SK-N-SH (cell line): ENCODE results near the gene ATP6V1G3.

Experiments
- EP300 ChIP-seq, 2 experiments: IDR thresholded peaks; 2 replicates each; pipeline versions ENCODE4 v1.4.0 to v1.6.1; 2012; ENCODE audit warnings: borderline replicate concordance in 1 of 2, low read depth in 1 of 2, low read length in 1 of 2
- EZH2phosphoT487 ChIP-seq: fragments of 200-600 bp; sonication (generic); IDR thresholded peaks from 2 replicates; pipeline ENCODE4 v1.6.1; 2017; ENCODE audit warnings: low read depth, mixed run types, mild to moderate bottlenecking, antibody characterized with exemption, moderate library complexity, borderline replicate concordance
- GATA2 ChIP-seq: sonication (generic); formaldehyde crosslinking; IDR thresholded peaks from 2 replicates; pipeline ENCODE4 v1.5.0; 2020; ENCODE audit warnings: mild to moderate bottlenecking, missing genetic modification reagents
- JUND ChIP-seq: IDR thresholded peaks from 2 replicates; pipeline ENCODE4 v1.4.0; 2012
- NFIC ChIP-seq: IDR thresholded peaks from 2 replicates; pipeline ENCODE4 v1.4.0; 2012; ENCODE audit warnings: borderline replicate concordance
- POLR2AphosphoS5 ChIP-seq: IDR thresholded peaks from 2 replicates; pipeline ENCODE4 v1.6.1; 2012; ENCODE audit warnings: low read depth, low read length
- RAD21 ChIP-seq: IDR thresholded peaks from 2 replicates; pipeline ENCODE4 v1.6.1; 2012; ENCODE audit warnings: mild to moderate bottlenecking, low read length
- RCOR1 ChIP-seq: fragments of 150-350 bp; IDR thresholded peaks from 2 replicates; pipeline ENCODE4 v1.6.1; 2017; ENCODE audit warnings: antibody characterized with exemption, low read length
- TEAD4 ChIP-seq: IDR thresholded peaks from 2 replicates; pipeline ENCODE4 v1.4.0; 2012; ENCODE audit warnings: mild to moderate bottlenecking, borderline replicate concordance; ENCODE audit not compliant: insufficient read depth
- YY1 ChIP-seq: IDR thresholded peaks from 2 replicates; pipeline ENCODE4 v1.4.0; 2012; ENCODE audit warnings: low read depth, mild to moderate bottlenecking
- TF ChIP-seq, protein P1 (sequence below): fragments of 200-600 bp; sonication (generic); IDR thresholded peaks from 2 replicates; pipeline ENCODE4 v1.6.1; 2017; ENCODE audit warnings: antibody characterized with exemption, mild to moderate bottlenecking, moderate library complexity
- TF ChIP-seq, protein P2 (sequence below): IDR thresholded peaks from 2 replicates; pipeline ENCODE4 v1.4.0; 2012; ENCODE audit warnings: low read depth, borderline replicate concordance
- TF ChIP-seq, protein P3 (sequence below): IDR thresholded peaks from 2 replicates; pipeline ENCODE4 v1.4.0; 2012; ENCODE audit warnings: low read depth, borderline replicate concordance

DNA sequence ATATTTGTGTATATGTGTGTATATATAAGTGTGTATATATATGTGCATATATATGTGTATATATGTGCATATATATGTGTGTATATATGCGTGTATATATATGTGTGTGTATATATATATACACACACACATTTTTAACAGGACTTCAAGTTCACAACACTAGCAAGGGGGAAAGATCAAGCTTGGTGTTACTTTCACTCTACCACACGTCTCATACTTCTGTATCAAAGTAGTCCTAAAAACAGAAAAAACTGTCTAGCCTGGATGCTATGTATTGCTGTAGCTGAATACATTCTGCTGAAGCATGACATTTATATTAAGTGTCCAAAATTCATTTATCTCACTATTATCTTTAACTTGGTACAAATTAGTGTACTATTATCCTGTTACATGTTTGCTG is 17.9 kb upstream of the ATP6V1G3 start:
- TF ChIP-seq NFIC, result no peak
- TF ChIP-seq, protein P1, sequence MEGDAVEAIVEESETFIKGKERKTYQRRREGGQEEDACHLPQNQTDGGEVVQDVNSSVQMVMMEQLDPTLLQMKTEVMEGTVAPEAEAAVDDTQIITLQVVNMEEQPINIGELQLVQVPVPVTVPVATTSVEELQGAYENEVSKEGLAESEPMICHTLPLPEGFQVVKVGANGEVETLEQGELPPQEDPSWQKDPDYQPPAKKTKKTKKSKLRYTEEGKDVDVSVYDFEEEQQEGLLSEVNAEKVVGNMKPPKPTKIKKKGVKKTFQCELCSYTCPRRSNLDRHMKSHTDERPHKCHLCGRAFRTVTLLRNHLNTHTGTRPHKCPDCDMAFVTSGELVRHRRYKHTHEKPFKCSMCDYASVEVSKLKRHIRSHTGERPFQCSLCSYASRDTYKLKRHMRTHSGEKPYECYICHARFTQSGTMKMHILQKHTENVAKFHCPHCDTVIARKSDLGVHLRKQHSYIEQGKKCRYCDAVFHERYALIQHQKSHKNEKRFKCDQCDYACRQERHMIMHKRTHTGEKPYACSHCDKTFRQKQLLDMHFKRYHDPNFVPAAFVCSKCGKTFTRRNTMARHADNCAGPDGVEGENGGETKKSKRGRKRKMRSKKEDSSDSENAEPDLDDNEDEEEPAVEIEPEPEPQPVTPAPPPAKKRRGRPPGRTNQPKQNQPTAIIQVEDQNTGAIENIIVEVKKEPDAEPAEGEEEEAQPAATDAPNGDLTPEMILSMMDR, result no peak
- TF ChIP-seq EP300 (IDR thresholded peaks at IDR 0.05; ENCODE audit: borderline replicate concordance in 1 of 2, low read depth in 1 of 2, low read length in 1 of 2), result no peak
- TF ChIP-seq, protein P2, sequence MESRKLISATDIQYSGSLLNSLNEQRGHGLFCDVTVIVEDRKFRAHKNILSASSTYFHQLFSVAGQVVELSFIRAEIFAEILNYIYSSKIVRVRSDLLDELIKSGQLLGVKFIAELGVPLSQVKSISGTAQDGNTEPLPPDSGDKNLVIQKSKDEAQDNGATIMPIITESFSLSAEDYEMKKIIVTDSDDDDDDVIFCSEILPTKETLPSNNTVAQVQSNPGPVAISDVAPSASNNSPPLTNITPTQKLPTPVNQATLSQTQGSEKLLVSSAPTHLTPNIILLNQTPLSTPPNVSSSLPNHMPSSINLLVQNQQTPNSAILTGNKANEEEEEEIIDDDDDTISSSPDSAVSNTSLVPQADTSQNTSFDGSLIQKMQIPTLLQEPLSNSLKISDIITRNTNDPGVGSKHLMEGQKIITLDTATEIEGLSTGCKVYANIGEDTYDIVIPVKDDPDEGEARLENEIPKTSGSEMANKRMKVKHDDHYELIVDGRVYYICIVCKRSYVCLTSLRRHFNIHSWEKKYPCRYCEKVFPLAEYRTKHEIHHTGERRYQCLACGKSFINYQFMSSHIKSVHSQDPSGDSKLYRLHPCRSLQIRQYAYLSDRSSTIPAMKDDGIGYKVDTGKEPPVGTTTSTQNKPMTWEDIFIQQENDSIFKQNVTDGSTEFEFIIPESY, result no peak
- TF ChIP-seq RCOR1, result no peak
- no peak for TF ChIP-seq POLR2AphosphoS5
- no peak for TF ChIP-seq GATA2
- no peak for TF ChIP-seq YY1
- TF ChIP-seq, protein P3, sequence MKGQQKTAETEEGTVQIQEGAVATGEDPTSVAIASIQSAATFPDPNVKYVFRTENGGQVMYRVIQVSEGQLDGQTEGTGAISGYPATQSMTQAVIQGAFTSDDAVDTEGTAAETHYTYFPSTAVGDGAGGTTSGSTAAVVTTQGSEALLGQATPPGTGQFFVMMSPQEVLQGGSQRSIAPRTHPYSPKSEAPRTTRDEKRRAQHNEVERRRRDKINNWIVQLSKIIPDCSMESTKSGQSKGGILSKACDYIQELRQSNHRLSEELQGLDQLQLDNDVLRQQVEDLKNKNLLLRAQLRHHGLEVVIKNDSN, result no peak
- no peak for TF ChIP-seq RAD21
- TF ChIP-seq JUND, result no peak
- no peak for TF ChIP-seq EZH2phosphoT487
- no peak for TF ChIP-seq TEAD4
